Measurements from ENCODE around the gene LRRC75B. TPM values are rescaled to one million over a fixed set of nuclear protein-coding genes. Genes with fewer than 3 reads are reported as not detected.

The LRRC75B gene
- total RNA-seq, 1 donor from 2014 or later: 14.1 TPM

- no peak for DNase-seq (ENCODE audit: low read depth)
- TF ChIP-seq CTCF (conservative IDR thresholded peaks at IDR 0.05; ENCODE audit: low read depth, low read length): no peak
Observed at GRCh38 chr22:24587251-24587650, 5.6 kb downstream of the LRRC75B start.

GRCh38 chr22:24585927-24586546 lies 6.8 kb downstream of the LRRC75B start:
- TF ChIP-seq CTCF (conservative IDR thresholded peaks at IDR 0.05; ENCODE audit: low read depth, low read length): no peak
- DNase-seq (ENCODE audit: low read depth): no peak
- H3K4me3 ChIP-seq (ENCODE audit: low read depth, low read length): no peak overlapping the region

More at GRCh38 chr22:24587251-24587650, 5.6 kb downstream of the LRRC75B start:
- no peak overlapping the region for H3K4me3 ChIP-seq (ENCODE audit: low read depth, low read length)

GRCh38 chr22:24585461-24585860 lies 7.4 kb downstream of the LRRC75B start:
- no peak for TF ChIP-seq CTCF (conservative IDR thresholded peaks at IDR 0.05; ENCODE audit: low read depth, low read length)
- H3K4me3 ChIP-seq (ENCODE audit: low read depth, low read length): no peak overlapping the region
- no peak for DNase-seq (ENCODE audit: low read depth)

GRCh38 chr22:24584871-24585411 lies 7.9 kb downstream of the LRRC75B start:
- no peak overlapping the region for H3K4me3 ChIP-seq (ENCODE audit: low read depth, low read length)
- DNase-seq (ENCODE audit: low read depth): no peak
- TF ChIP-seq CTCF (conservative IDR thresholded peaks at IDR 0.05; ENCODE audit: low read depth, low read length): no peak

- H3K4me3 ChIP-seq (ENCODE audit: low read depth, low read length): no peak overlapping the region
- TF ChIP-seq CTCF (conservative IDR thresholded peaks at IDR 0.05; ENCODE audit: low read depth, low read length): no peak
- DNase-seq (ENCODE audit: low read depth): no peak
Observed at GRCh38 chr22:24584166-24584790, 8.6 kb downstream of the LRRC75B start.

- DNase-seq (ENCODE audit: low read depth): no peak
- H3K4me3 ChIP-seq (ENCODE audit: low read depth, low read length): no peak overlapping the region
- no peak for TF ChIP-seq CTCF (conservative IDR thresholded peaks at IDR 0.05; ENCODE audit: low read depth, low read length)
Observed at GRCh38 chr22:24583221-24584165, 9.4 kb downstream of the LRRC75B start.

Measured in epithelial cell of proximal tubule (primary cell).